SK-N-SH treated with all-trans-retinoic acid at 6 μM for 48 hours (cell line): Measurements from ENCODE around the gene CAB39L.

Experiments
- PPARA ChIP-seq: fragments of 250-450 bp; sonication (Bioruptor Pico); IDR thresholded peaks from 2 replicates; pipeline ENCODE4 v1.5.0; 2020; ENCODE audit warnings: mild to moderate bottlenecking, borderline replicate concordance
- TF ChIP-seq, protein P1 (sequence below): fragments of 250-450 bp; sonication (Bioruptor Pico); IDR thresholded peaks from 2 replicates; pipeline ENCODE4 v1.8.0; 2020; ENCODE audit warnings: mild to moderate bottlenecking, moderate library complexity, borderline replicate concordance

DNA sequence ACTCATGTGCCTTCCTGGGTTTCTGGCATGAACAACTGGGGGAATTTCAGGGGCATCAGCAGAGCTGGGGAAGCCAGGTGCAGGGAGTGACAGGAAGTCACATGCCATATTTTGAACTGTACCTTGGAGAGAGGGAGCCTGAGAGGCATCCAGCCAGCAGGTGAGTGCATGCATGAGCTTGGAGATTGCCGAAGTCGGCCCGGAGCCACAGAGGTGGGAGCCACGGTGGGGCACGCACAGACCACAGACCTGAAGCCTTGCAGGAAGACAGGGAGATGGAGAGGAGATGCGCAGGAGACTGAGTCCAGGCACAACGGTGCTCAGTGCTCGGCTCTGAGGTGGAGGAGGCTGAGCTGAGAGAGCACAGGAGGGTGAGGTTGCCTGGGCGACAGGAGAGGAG lies 141.0 kb downstream of the CAB39L start:
- TF ChIP-seq, protein P1, sequence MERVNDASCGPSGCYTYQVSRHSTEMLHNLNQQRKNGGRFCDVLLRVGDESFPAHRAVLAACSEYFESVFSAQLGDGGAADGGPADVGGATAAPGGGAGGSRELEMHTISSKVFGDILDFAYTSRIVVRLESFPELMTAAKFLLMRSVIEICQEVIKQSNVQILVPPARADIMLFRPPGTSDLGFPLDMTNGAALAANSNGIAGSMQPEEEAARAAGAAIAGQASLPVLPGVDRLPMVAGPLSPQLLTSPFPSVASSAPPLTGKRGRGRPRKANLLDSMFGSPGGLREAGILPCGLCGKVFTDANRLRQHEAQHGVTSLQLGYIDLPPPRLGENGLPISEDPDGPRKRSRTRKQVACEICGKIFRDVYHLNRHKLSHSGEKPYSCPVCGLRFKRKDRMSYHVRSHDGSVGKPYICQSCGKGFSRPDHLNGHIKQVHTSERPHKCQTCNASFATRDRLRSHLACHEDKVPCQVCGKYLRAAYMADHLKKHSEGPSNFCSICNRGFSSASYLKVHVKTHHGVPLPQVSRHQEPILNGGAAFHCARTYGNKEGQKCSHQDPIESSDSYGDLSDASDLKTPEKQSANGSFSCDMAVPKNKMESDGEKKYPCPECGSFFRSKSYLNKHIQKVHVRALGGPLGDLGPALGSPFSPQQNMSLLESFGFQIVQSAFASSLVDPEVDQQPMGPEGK: no peak
- no peak for TF ChIP-seq PPARA
